ENCODE measurements around the gene ACOT2. TPM values are rescaled to one million over a fixed set of nuclear protein-coding genes. Genes with fewer than 3 reads are reported as not detected.
"Not testable (repeated sequence)": the region's sequence is repeated elsewhere in the genome, so short reads cannot be mapped to it uniquely, and the experiment has no call there.

The ACOT2 gene
- total and polyA plus RNA-seq, 4 donors, result 22.4 to 61.9 (median 31.6) TPM

DNA sequence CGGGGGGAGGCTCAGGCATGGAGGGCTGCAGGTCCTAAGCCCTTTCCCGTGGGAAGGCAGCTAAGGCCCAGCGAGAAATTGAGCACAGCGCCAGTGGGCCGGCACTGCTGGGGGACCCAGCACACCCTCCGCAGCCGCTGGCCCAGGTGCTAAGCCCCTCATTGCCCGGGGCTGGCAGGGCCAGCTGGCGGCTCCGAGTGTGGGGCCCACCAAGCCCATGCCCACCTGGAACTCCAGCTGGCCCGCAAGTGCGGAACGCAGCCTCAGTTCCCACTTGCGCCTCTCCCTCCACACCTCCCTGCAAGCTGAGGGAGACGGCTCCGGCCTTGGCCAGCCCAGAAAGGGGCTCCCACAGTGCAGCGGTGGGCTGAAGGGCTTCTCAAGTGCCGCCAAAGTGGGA is 2.6 kb upstream of the ACOT2 start:
- ATAC-seq (ENCODE audit: insufficient read depth, low FRiP score); H3K36me3 ChIP-seq (ENCODE audit: control insufficient read depth in 4 of 4, insufficient read depth in 4 of 4, low read length in 4 of 4); H3K27me3 ChIP-seq (ENCODE audit: control insufficient read depth in 3 of 3, insufficient read depth in 3 of 3, low read length in 2 of 3); DNase-seq; H3K4me3 ChIP-seq; H3K9ac ChIP-seq (ENCODE audit: insufficient read depth in 1 of 2, low read length in 2 of 2); H3K9me3 ChIP-seq (ENCODE audit: control insufficient read depth in 4 of 4, insufficient read depth in 3 of 4, low read length in 3 of 4); H3K27ac ChIP-seq (ENCODE audit: low read depth in 1 of 2, low read length in 1 of 2): not testable (repeated sequence)
- H3K4me1 ChIP-seq (ENCODE audit: control insufficient read depth in 5 of 5, insufficient read depth in 5 of 5, low read length in 5 of 5), result peaks cover 6 to 16% (median 14%) of the 10 kb centered on the region in 5 donors
- WGBS, 2 donors, result 87 to 97% methylated on average over 17 to 18 of the region's 18 CpGs

DNA sequence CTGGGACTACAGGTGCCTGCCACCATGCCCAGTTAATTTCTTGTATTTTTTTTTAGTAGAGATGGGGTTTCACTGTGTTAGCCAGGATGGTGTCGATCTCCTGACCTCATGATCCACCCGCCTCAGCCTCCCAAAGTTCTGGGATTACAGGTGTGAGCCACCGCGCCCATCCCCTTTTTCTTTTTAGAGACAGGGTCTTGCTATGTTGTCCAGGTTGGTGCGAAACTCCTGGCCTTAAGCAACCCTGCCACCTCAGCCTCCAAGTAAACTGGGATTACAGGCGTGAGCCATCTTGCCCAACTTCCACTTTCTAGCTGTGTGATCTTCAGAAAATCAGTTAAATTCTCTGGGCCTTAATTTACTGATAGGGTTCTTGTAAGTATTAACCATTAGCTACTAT is 2.1 kb upstream of the ACOT2 start:
- not testable (repeated sequence) for H3K27me3 ChIP-seq (ENCODE audit: control insufficient read depth in 3 of 3, insufficient read depth in 3 of 3, low read length in 2 of 3); DNase-seq; H3K27ac ChIP-seq (ENCODE audit: low read depth in 1 of 2, low read length in 1 of 2); ATAC-seq (ENCODE audit: insufficient read depth, low FRiP score); H3K36me3 ChIP-seq (ENCODE audit: control insufficient read depth in 4 of 4, insufficient read depth in 4 of 4, low read length in 4 of 4); H3K9ac ChIP-seq (ENCODE audit: insufficient read depth in 1 of 2, low read length in 2 of 2); H3K4me3 ChIP-seq; H3K9me3 ChIP-seq (ENCODE audit: control insufficient read depth in 4 of 4, insufficient read depth in 3 of 4, low read length in 3 of 4)
- WGBS, 2 donors, result 88 to 97% methylated on average over 6 of the region's 6 CpGs
- peaks cover 6 to 16% (median 14%) of the 10 kb centered on the region in 5 donors for H3K4me1 ChIP-seq (ENCODE audit: control insufficient read depth in 5 of 5, insufficient read depth in 5 of 5, low read length in 5 of 5)

DNA sequence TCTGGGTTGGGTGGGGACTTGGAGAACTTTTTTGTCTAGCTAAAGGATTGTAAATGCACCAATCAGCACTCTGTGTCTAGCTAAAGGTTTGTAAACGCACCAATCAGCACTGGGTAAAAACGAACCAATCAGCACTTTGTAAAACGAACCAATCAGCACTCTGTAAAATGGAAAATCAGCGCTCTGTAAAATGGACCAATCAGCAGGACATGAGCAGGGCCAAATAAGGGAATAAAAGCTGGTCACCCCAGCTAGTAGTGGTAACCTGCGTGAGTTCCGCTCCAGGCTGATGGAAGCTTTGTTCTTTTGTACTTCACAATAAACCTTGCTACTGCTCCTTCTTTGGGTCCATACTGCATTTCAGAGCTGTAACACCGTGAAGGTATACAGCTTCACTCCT is 1.7 kb upstream of the ACOT2 start:
- 97% methylated on average over 7 of the region's 7 CpGs for WGBS, 2 donors
- ATAC-seq (ENCODE audit: insufficient read depth, low FRiP score), result no peak
- peak overlapping the region in 1 of 2 donors; percentile 84 for H3K9ac ChIP-seq (ENCODE audit: insufficient read depth in 1 of 2, low read length in 2 of 2)
- no peaks in the 10 kb centered on the region for H3K36me3 ChIP-seq (ENCODE audit: control insufficient read depth in 4 of 4, insufficient read depth in 4 of 4, low read length in 4 of 4)
- no peak for DNase-seq
- no peak overlapping the region for H3K4me3 ChIP-seq
- TF ChIP-seq, protein P1, sequence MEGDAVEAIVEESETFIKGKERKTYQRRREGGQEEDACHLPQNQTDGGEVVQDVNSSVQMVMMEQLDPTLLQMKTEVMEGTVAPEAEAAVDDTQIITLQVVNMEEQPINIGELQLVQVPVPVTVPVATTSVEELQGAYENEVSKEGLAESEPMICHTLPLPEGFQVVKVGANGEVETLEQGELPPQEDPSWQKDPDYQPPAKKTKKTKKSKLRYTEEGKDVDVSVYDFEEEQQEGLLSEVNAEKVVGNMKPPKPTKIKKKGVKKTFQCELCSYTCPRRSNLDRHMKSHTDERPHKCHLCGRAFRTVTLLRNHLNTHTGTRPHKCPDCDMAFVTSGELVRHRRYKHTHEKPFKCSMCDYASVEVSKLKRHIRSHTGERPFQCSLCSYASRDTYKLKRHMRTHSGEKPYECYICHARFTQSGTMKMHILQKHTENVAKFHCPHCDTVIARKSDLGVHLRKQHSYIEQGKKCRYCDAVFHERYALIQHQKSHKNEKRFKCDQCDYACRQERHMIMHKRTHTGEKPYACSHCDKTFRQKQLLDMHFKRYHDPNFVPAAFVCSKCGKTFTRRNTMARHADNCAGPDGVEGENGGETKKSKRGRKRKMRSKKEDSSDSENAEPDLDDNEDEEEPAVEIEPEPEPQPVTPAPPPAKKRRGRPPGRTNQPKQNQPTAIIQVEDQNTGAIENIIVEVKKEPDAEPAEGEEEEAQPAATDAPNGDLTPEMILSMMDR (IDR thresholded peaks at IDR 0.05; ENCODE audit: control extremely low read depth, extremely low read depth), result no peak
- H3K27me3 ChIP-seq (ENCODE audit: control insufficient read depth in 3 of 3, insufficient read depth in 3 of 3, low read length in 2 of 3), result no peaks in the 10 kb centered on the region
- H3K9me3 ChIP-seq (ENCODE audit: control insufficient read depth in 4 of 4, insufficient read depth in 3 of 4, low read length in 3 of 4), result peaks cover 0 to 4% (median 0%) of the 10 kb centered on the region in 4 donors
- peaks cover 6 to 16% (median 14%) of the 10 kb centered on the region in 5 donors for H3K4me1 ChIP-seq (ENCODE audit: control insufficient read depth in 5 of 5, insufficient read depth in 5 of 5, low read length in 5 of 5)
- H3K27ac ChIP-seq (ENCODE audit: low read depth in 1 of 2, low read length in 1 of 2), result peak overlapping the region in 1 of 2 donors; percentile 41

DNA sequence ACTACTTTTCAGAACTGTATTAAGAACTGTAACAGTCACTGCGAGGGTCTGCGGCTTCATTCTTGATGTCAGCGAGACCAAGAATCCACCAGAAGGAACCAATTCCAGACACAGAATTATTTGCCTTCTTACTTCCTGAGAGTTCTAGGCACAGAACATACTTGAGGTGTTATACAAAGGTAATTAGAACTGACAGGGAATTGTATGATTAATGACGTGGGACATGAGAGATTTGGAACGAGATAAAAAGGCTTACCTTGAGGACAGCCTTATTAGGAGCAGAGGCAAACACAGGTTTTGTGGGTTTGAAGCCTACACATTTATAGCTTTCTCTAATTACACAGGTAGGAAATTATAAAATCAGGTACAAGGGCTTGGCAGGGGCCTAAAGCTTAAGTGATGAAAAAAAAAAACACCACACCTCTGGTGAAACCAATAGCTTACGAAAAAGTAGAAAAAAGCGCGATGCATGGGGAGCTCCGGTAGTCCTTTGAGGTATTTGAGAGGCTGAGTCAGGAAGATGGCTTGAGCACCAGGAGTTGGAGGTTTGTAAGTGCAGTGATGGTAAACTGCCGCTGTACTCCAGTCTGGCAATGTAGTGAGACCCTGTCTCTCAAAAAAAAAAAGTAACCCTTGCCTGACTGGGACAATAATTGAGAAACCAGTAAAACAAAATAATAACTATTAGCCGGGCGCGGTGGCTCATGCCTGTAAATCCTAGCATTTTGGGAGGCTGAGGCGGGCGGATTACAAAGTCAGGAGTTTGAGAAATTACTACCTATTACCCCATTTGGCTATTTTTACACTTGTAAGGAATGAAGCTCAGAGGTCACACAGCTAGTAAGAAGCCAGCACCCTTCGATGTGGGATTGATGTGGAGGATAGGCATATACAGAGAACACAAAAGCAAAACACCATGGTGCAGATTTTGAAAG is 795 bp upstream of the ACOT2 start:
- peak overlapping the region; percentile 96 to 100 for H3K27ac ChIP-seq (ENCODE audit: low read depth in 1 of 2, low read length in 1 of 2)
- WGBS, 2 donors, result 68 to 83% methylated on average over 16 of the region's 16 CpGs
- H3K4me3 ChIP-seq, result no peak overlapping the region
- peak overlapping the region; percentile 55 to 84 for H3K9ac ChIP-seq (ENCODE audit: insufficient read depth in 1 of 2, low read length in 2 of 2)
- H3K27me3 ChIP-seq (ENCODE audit: control insufficient read depth in 3 of 3, insufficient read depth in 3 of 3, low read length in 2 of 3), result no peaks in the 10 kb centered on the region
- DNase-seq, result peak in 2 of 3 donors; percentile 37 to 45
- no peak for ATAC-seq (ENCODE audit: insufficient read depth, low FRiP score)
- TF ChIP-seq, protein P1 (IDR thresholded peaks at IDR 0.05; ENCODE audit: control extremely low read depth, extremely low read depth), result no peak
- H3K4me1 ChIP-seq (ENCODE audit: control insufficient read depth in 5 of 5, insufficient read depth in 5 of 5, low read length in 5 of 5), result peaks cover 6 to 16% (median 14%) of the 10 kb centered on the region in 5 donors
- H3K9me3 ChIP-seq (ENCODE audit: control insufficient read depth in 4 of 4, insufficient read depth in 3 of 4, low read length in 3 of 4), result no peaks in the 10 kb centered on the region
- H3K36me3 ChIP-seq (ENCODE audit: control insufficient read depth in 4 of 4, insufficient read depth in 4 of 4, low read length in 4 of 4), result peaks cover 0 to under 1% (median 0%) of the 10 kb centered on the region in 4 donors

DNA sequence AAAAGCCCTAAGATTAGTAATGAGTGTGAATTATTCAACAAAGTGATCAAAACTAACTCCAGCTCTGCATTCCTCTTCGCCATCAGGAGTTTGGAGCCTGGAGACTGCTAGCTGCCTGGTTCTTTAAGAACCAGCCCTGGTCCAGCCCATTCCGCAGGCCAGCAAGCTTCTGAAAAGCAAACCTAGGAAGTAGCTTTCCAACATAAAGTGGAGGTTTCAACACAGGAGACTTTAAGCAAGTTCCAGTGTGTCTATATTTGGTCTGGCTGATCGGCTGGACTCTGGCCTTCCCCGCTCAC is 178 bp upstream of the ACOT2 start:
- not testable (repeated sequence) for H3K9me3 ChIP-seq (ENCODE audit: control insufficient read depth in 4 of 4, insufficient read depth in 3 of 4, low read length in 3 of 4); ATAC-seq (ENCODE audit: insufficient read depth, low FRiP score); DNase-seq; H3K27me3 ChIP-seq (ENCODE audit: control insufficient read depth in 3 of 3, insufficient read depth in 3 of 3, low read length in 2 of 3); H3K36me3 ChIP-seq (ENCODE audit: control insufficient read depth in 4 of 4, insufficient read depth in 4 of 4, low read length in 4 of 4)
- Histone ChIP-seq H3K4me1 (ENCODE audit: control insufficient read depth in 5 of 5, insufficient read depth in 5 of 5, low read length in 5 of 5) (peaks cover 6 to 16% (median 14%) of the 10 kb centered on the region in 5 donors), H3K27ac (ENCODE audit: low read depth in 1 of 2, low read length in 1 of 2) (peak overlapping the region; percentile 96 to 100), H3K9ac (ENCODE audit: insufficient read depth in 1 of 2, low read length in 2 of 2) (peak overlapping the region; percentile 84 to 88), H3K4me3 (peak overlapping the region; percentile 69)
- 13 to 16% methylated on average over 4 of the region's 4 CpGs for WGBS, 2 donors

All from lung (tissue), 12 donors.